Epithelial cell of esophagus (primary cell): ENCODE data around the gene GCG.

Experiments
- DNase-seq: peaks from one replicate; pipeline ENCODE4 v3.0.0; 2010; ENCODE audit warnings: low read depth
- H3K4me3 ChIP-seq: 2 replicates; pipeline ENCODE4 v1.5.1; 2011; ENCODE audit warnings: mild to moderate bottlenecking, low read length, control low read depth
- CTCF ChIP-seq: IDR thresholded peaks from 2 replicates; pipeline ENCODE4 v1.5.1; 2011; ENCODE audit warnings: low read depth, mild to moderate bottlenecking, low read length, control low read depth, inconsistent platforms; ENCODE audit not compliant: insufficient read depth; ENCODE audit errors: missing control alignments

GCG gene

GRCh38 chr2:162153608-162154224, 1.7 kb upstream of the GCG start:
- peak; percentile 77 for DNase-seq
- TF ChIP-seq CTCF, result peak; percentile 95
- H3K4me3 ChIP-seq, result no peak overlapping the region

GRCh38 chr2:162149940-162150339, 2.1 kb downstream of the GCG start:
- no peak for TF ChIP-seq CTCF
- H3K4me3 ChIP-seq, result no peak overlapping the region
- no peak for DNase-seq

- H3K4me3 ChIP-seq, result no peak overlapping the region
- no peak for TF ChIP-seq CTCF
- DNase-seq, result no peak
Observed at GRCh38 chr2:162149466-162149865, 2.6 kb downstream of the GCG start.

- no peak overlapping the region for H3K4me3 ChIP-seq
- no peak for TF ChIP-seq CTCF
- DNase-seq, result no peak
Observed at GRCh38 chr2:162148956-162149355, 3.1 kb downstream of the GCG start.

- H3K4me3 ChIP-seq, result no peak overlapping the region
- no peak for DNase-seq
- TF ChIP-seq CTCF, result no peak
Observed at GRCh38 chr2:162143969-162144368, 8.1 kb downstream of the GCG start.

- no peak overlapping the region for H3K4me3 ChIP-seq
- TF ChIP-seq CTCF, result no peak
- no peak for DNase-seq
Observed at GRCh38 chr2:162138310-162138709, 13.7 kb downstream of the GCG start.

- no peak overlapping the region for H3K4me3 ChIP-seq
- no peak for TF ChIP-seq CTCF
- no peak for DNase-seq
Observed at GRCh38 chr2:162127422-162127821, 24.6 kb downstream of the GCG start.
